ENCODE results near the gene RNF213.

GRCh38 chr17:80348551-80349150, 88.0 kb downstream of the RNF213 start:
- TF ChIP-seq, protein P1, sequence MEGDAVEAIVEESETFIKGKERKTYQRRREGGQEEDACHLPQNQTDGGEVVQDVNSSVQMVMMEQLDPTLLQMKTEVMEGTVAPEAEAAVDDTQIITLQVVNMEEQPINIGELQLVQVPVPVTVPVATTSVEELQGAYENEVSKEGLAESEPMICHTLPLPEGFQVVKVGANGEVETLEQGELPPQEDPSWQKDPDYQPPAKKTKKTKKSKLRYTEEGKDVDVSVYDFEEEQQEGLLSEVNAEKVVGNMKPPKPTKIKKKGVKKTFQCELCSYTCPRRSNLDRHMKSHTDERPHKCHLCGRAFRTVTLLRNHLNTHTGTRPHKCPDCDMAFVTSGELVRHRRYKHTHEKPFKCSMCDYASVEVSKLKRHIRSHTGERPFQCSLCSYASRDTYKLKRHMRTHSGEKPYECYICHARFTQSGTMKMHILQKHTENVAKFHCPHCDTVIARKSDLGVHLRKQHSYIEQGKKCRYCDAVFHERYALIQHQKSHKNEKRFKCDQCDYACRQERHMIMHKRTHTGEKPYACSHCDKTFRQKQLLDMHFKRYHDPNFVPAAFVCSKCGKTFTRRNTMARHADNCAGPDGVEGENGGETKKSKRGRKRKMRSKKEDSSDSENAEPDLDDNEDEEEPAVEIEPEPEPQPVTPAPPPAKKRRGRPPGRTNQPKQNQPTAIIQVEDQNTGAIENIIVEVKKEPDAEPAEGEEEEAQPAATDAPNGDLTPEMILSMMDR (IDR thresholded peaks at IDR 0.05; ENCODE audit: insufficient read depth, low read length, poor library complexity, severe bottlenecking) = no peak
- TF ChIP-seq EZH2phosphoT487 (conservative IDR thresholded peaks at IDR 0.05; ENCODE audit: low read length) = no peak

All from SU-DHL-6 (cell line).